B cell (primary cell): ENCODE measurements around the gene SDF2L1. TPM values are rescaled to one million over a fixed set of nuclear protein-coding genes. Genes with fewer than 3 reads are reported as not detected.
"Not testable (repeated sequence)": the region's sequence is repeated elsewhere in the genome, so short reads cannot be mapped to it uniquely, and the experiment has no call there.

Source experiments
- ATAC-seq: fragments of 200-7000 bp; cut with Tn5 transposase; one replicate; pipeline ENCODE4 v1.10.0; 2021; ENCODE audit warnings: low read depth, mild to moderate bottlenecking, moderate number of reproducible peaks, moderate library complexity
- CTCF ChIA-PET: fragments of 350-600 bp; sonication (Branson Sonifier 250); formaldehyde crosslinking; loops from one replicate; lab custom pipeline; 2021; ENCODE audit warnings: antibody characterized with exemption, inconsistent platforms; lab: Charles Lee
- POLR2A ChIA-PET: fragments of 350-600 bp; sonication (Branson Sonifier 250); formaldehyde crosslinking; loops from one replicate; lab custom pipeline; 2021; ENCODE audit warnings: antibody characterized with exemption; lab: Charles Lee
- DNase-seq: peaks from one replicate; pipeline ENCODE4 v3.0.0; 2013
- H2AFZ ChIP-seq: 2 replicates; pipeline ENCODE4 v1.6.1; 2012; ENCODE audit warnings: mild to moderate bottlenecking, low read depth, low read length; ENCODE audit not compliant: insufficient read depth, poor library complexity, severe bottlenecking
- H3K27ac ChIP-seq, 2 donors: 1 replicate in 1 of 2; 2 replicates in 1 of 2; pipeline ENCODE4 v1.5.1; 2012 to 2013; ENCODE audit warnings: low read length in 2 of 2, mild to moderate bottlenecking in 2 of 2, moderate library complexity in 1 of 2
- H3K27me3 ChIP-seq, 4 experiments: fragments of 200-600 bp in 1 of 4; sonication (generic) in 1 of 4; replicated peaks in 1 of 4; 1 replicate in 2 of 4; 2 replicates in 2 of 4; pipeline versions ENCODE4 v1.6.1 to v1.7.0; 2013 to 2016; ENCODE audit warnings: low read length in 3 of 4, mild to moderate bottlenecking in 2 of 4, mixed read lengths in 1 of 4, moderate library complexity in 1 of 4; ENCODE audit not compliant: insufficient read depth in 4 of 4, control insufficient read depth in 3 of 4; ENCODE audit errors: control extremely low read depth in 1 of 4
- H3K36me3 ChIP-seq, 2 experiments: replicated peaks in 1 of 2; 1 replicate in 1 of 2; 2 replicates in 1 of 2; pipeline versions ENCODE4 v1.6.1 to v1.7.1; 2013; ENCODE audit warnings: low read length in 1 of 2; ENCODE audit not compliant: insufficient read depth in 2 of 2, control insufficient read depth in 1 of 2; ENCODE audit errors: control extremely low read depth in 1 of 2, extremely low read depth in 1 of 2
- H3K4me1 ChIP-seq, 2 donors: fragments of 200-600 bp in 1 of 2; sonication (generic) in 1 of 2; 1 replicate in 1 of 2; 2 replicates in 1 of 2; pipeline versions ENCODE4 v1.5.1 to v1.6.1; 2013 to 2017; ENCODE audit warnings: low read length in 2 of 2; ENCODE audit not compliant: control insufficient read depth in 2 of 2, insufficient read depth in 2 of 2
- H3K4me2 ChIP-seq: replicated peaks from 2 replicates; pipeline ENCODE3; 2012; ENCODE audit warnings: mild to moderate bottlenecking, low read depth, low read length; ENCODE audit not compliant: poor library complexity, severe bottlenecking
- H3K4me3 ChIP-seq, 5 experiments: fragments of 200-600 bp in 1 of 5; sonication (generic) in 1 of 5; 1 replicate in 3 of 5; 2 replicates in 2 of 5; pipeline versions ENCODE4 v1.5.1 to v1.7.0; 2011 to 2016; ENCODE audit warnings: low read length in 4 of 5, mild to moderate bottlenecking in 4 of 5, low read depth in 2 of 5, control low read depth in 1 of 5, moderate library complexity in 1 of 5; ENCODE audit not compliant: insufficient read depth in 1 of 5; ENCODE audit errors: control extremely low read depth in 1 of 5, extremely low read depth in 1 of 5
- H3K79me2 ChIP-seq: fragments of 200-600 bp; sonication (generic); one replicate; pipeline ENCODE4 v1.6.0; 2016; ENCODE audit warnings: low read length; ENCODE audit not compliant: control insufficient read depth, insufficient read depth
- H3K9ac ChIP-seq: fragments of 200-600 bp; sonication (generic); 2 replicates; pipeline ENCODE4 v1.6.1; 2017; ENCODE audit warnings: mild to moderate bottlenecking, low read length, moderate library complexity
- H3K9me3 ChIP-seq, 3 donors: one replicate each; pipeline versions ENCODE4 v1.6.1 to v1.7.1; 2013; ENCODE audit warnings: low read length in 2 of 3; ENCODE audit not compliant: control insufficient read depth in 2 of 3, insufficient read depth in 1 of 3; ENCODE audit errors: control extremely low read depth in 1 of 3
- H4K20me1 ChIP-seq: 2 replicates; pipeline ENCODE4 v1.6.0; 2012; ENCODE audit warnings: mild to moderate bottlenecking, low read length; ENCODE audit not compliant: insufficient read depth, control insufficient read depth, poor library complexity, severe bottlenecking
- H3K27ac Mint-ChIP-seq: one replicate; pipeline ENCODE4 v1.8.0; 2021; ENCODE audit warnings: mixed read lengths
- H3K27me3 Mint-ChIP-seq: one replicate; pipeline ENCODE4 v1.8.0; 2021; ENCODE audit warnings: mixed read lengths
- H3K4me1 Mint-ChIP-seq: one replicate; pipeline ENCODE4 v1.8.0; 2021; ENCODE audit warnings: mixed read lengths
- H3K4me3 Mint-ChIP-seq: one replicate; pipeline ENCODE4 v1.8.0; 2021; ENCODE audit warnings: mixed read lengths
- H3K9me3 Mint-ChIP-seq: one replicate; pipeline ENCODE4 v1.8.0; 2022; ENCODE audit warnings: mixed read lengths; ENCODE audit not compliant: insufficient read depth
- CTCF ChIP-seq: fragments of 200-600 bp; IDR thresholded peaks from one replicate; pipeline ENCODE4 v1.8.0; 2022; ENCODE audit warnings: antibody characterized with exemption, mild to moderate bottlenecking
- EZH2 ChIP-seq: IDR thresholded peaks from 2 replicates; pipeline ENCODE4 v1.6.1; 2012; ENCODE audit warnings: borderline replicate concordance, low read depth, mild to moderate bottlenecking, moderate library complexity, low read length; ENCODE audit not compliant: insufficient read depth, poor library complexity, severe bottlenecking
- WGBS: methylation state at CpG from one replicate; pipeline ENCODE4 v1.1.5; 2013; ENCODE audit warnings: missing lambda C conversion rate; ENCODE audit not compliant: insufficient coverage; 5-methylcytosine and 5-hydroxymethylcytosine counted together
- intact Hi-C: fragments of 100-400 bp; cut with micrococcal nuclease; formaldehyde crosslinking; loops from one replicate; pipeline ENCODE4 v1.10.0; 2022
- polyA plus RNA-seq: library from polyadenylated mRNA; depleted of rRNA; stranded (reverse); fragments of >200 nt; gene quantifications from 2 replicates; pipeline ENCODE4 v1.2.3, GENCODE V29; 2012
- total RNA-seq, 2 donors: library from RNA; stranded (reverse); fragments of 120-200 nt in 1 of 2; gene quantifications; 1 replicate in 1 of 2; 2 replicates in 1 of 2; pipeline versions ENCODE4 v1.2.3 to v1.2.4, GENCODE V29; 2013 to 2022

Gene SDF2L1
- total and polyA plus RNA-seq, 2 donors (not counting 1 experiment from before 2014, with no cell fraction given) = 15.2 to 23.5 TPM

DNA sequence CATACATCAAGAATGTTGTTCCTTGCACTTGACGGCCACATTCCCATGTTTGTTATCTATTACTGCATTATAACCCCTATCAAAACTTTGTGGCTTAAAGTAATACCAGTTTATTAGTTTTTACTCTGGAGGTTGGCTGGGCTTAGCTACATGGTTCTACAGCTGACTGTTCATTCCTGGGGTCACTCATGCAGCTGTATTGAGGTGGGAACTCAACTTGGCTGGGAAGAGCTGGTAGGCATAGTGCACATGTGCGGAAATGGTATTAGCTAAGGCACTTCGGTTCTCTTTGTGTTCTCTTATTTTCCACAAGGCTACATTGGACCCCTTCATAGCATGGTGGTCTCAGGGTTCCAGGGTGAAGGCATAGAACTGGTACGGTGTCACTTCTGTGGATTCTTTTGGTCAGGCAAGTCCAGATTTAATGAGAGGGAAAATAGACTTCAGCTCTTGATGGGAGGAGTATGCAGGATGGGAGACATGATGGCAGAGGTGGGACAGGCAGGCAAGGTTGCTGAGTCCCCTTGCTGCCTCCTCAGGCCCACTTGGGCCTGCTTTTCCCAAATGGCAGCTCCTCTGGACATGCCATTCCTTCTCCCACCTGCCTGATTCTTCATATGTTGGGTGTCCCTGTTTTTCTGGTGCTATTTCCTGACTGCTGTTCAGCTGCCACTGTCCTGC, 28.4 kb upstream of the SDF2L1 start:
- H2AFZ ChIP-seq = no peak overlapping the region
- H3K4me2 ChIP-seq = no peak overlapping the region
- H3K9ac ChIP-seq = no peak overlapping the region
- peaks cover 90% of the 10 kb centered on the region for H3K79me2 ChIP-seq
- ATAC-seq = no peak
- peaks cover 81% of the 10 kb centered on the region for H4K20me1 ChIP-seq
- no peaks in the 10 kb centered on the region for H3K9me3 Mint-ChIP-seq
- H3K27me3 Mint-ChIP-seq = no peaks in the 10 kb centered on the region
- intact Hi-C loops = no loop called here
- ChIA-PET POLR2A (no interaction called here), CTCF (no interaction called here)
- no peak for DNase-seq
- WGBS = 74% methylated on average over 3 of the region's 4 CpGs
- no peaks in the 10 kb centered on the region for H3K9me3 ChIP-seq
- peaks cover 42% of the 10 kb centered on the region for H3K4me1 Mint-ChIP-seq
- H3K27ac ChIP-seq = peak overlapping the region in 1 of 2 donors; percentile 43
- H3K4me3 ChIP-seq = no peak overlapping the region
- peaks cover 12 to 33% of the 10 kb centered on the region in 2 donors for H3K4me1 ChIP-seq
- H3K36me3 ChIP-seq = peaks cover 8 to 35% of the 10 kb centered on the region in 2 experiments
- no peaks in the 10 kb centered on the region for H3K27me3 ChIP-seq
- H3K4me3 Mint-ChIP-seq = no peak overlapping the region
- no peak for TF ChIP-seq CTCF
- TF ChIP-seq EZH2 = no peak
- H3K27ac Mint-ChIP-seq = peak overlapping the region; percentile 70

DNA sequence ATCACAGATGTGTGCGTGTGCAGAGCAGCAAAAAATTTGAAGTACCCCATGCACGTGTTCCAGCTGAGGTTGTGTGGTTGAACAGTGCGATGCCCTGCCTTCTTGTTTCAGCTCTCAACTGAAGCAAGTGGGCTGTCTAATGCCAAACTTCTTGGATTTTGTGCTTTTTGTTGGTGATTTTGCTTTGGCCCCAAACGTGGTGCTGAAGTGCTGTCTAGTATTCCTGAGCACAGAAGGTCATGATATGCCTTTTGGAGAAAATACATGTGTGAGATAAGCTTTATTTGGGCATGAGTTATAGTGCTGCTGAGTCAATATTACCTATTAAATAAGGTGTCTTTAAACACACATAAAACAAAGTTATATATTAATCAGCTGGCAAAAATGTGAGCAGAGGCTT, 26.4 kb upstream of the SDF2L1 start:
- intact Hi-C loops = no loop called here
- 92% methylated on average over 4 of the region's 4 CpGs for WGBS
- H3K4me1 Mint-ChIP-seq = peaks cover 44% of the 10 kb centered on the region
- H3K4me2 ChIP-seq = no peak overlapping the region
- H3K4me3 ChIP-seq = no peak overlapping the region
- no peaks in the 10 kb centered on the region for H3K27me3 ChIP-seq
- peaks cover 81% of the 10 kb centered on the region for H4K20me1 ChIP-seq
- H3K27me3 Mint-ChIP-seq = no peaks in the 10 kb centered on the region
- H3K36me3 ChIP-seq = peaks cover 6 to 41% of the 10 kb centered on the region in 2 experiments
- H3K79me2 ChIP-seq = peaks cover 90% of the 10 kb centered on the region
- no peak overlapping the region for H2AFZ ChIP-seq
- no peak for DNase-seq
- TF ChIP-seq EZH2 (no peak), CTCF (no peak)
- peak overlapping the region; percentile 70 for H3K27ac Mint-ChIP-seq
- no peak overlapping the region for H3K4me3 Mint-ChIP-seq
- H3K27ac ChIP-seq = peak overlapping the region in 1 of 2 donors; percentile 17
- H3K9ac ChIP-seq = no peak overlapping the region
- ATAC-seq = no peak
- CTCF ChIA-PET = interaction anchor here (3.5 kb wide), 1 partner anchor 13 kb away, joined by 21 read pairs; the partner anchor contains the start of gene YDJC
- peaks cover 12 to 33% of the 10 kb centered on the region in 2 donors for H3K4me1 ChIP-seq
- POLR2A ChIA-PET = interaction anchor here (0.7 to 1.7 kb wide), 2 partner anchors 10 to 14 kb away, joined by 3 to 10 read pairs; partner anchors contain the start of gene YDJC
- H3K9me3 ChIP-seq = no peaks in the 10 kb centered on the region
- no peaks in the 10 kb centered on the region for H3K9me3 Mint-ChIP-seq

DNA sequence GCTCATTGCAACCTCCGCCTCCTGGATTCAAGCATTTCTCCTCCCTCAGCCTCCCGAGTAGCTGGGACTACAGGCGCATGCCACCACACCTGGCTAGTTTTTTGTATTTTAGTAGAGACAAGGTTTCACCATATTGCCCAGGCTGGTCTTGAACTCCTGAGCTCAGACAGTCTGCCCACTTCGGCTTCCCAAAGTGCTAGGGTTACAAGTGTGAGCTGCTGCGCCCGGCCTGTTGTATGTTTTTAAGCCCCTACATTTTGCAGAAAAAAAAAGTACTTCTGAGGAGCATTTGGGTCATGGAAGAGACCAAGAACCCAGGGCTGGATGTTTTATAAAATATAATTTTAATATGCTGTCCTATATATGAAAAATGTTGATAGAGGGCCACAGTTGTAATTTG, 24.8 kb upstream of the SDF2L1 start:
- Histone ChIP-seq H3K79me2 (peaks cover 84% of the 10 kb centered on the region), H4K20me1 (peaks cover 76% of the 10 kb centered on the region), H3K4me1 (peaks cover 12 to 33% of the 10 kb centered on the region in 2 donors), H3K4me2 (peak overlapping the region; percentile 9), H3K27ac (peak overlapping the region in 1 of 2 donors; percentile 23), H3K36me3 (peaks cover 2 to 34% of the 10 kb centered on the region in 2 experiments)
- H3K4me3 Mint-ChIP-seq, H3K9me3 Mint-ChIP-seq, ATAC-seq, H3K27me3 Mint-ChIP-seq, intact Hi-C loops, H3K4me3 ChIP-seq, DNase-seq, H2AFZ ChIP-seq, H3K9ac ChIP-seq, H3K27me3 ChIP-seq, H3K9me3 ChIP-seq: not testable (repeated sequence)
- ChIA-PET POLR2A (interaction anchor here (1.0 to 1.7 kb wide), 2 partner anchors 10 to 12 kb away, joined by 3 to 10 read pairs; partner anchors contain the start of gene YDJC), CTCF (interaction anchor here (0.7 to 3.5 kb wide), 3 partner anchors 11 to 29 kb away, joined by 3 to 21 read pairs (median 11); partner anchors contain the start of gene YDJC)
- peak overlapping the region; percentile 46 for H3K27ac Mint-ChIP-seq
- 93% methylated on average over 4 of the region's 6 CpGs for WGBS
- peaks cover 38% of the 10 kb centered on the region for H3K4me1 Mint-ChIP-seq
